ENCODE results near the gene SMC5.
A peak's percentile ranks its signal among the peaks of the same experiment; 100 is the strongest.
"Not testable (repeated sequence)": the region's sequence is repeated elsewhere in the genome, so short reads cannot be mapped to it uniquely, and the experiment has no call there.

Gene SMC5

DNA sequence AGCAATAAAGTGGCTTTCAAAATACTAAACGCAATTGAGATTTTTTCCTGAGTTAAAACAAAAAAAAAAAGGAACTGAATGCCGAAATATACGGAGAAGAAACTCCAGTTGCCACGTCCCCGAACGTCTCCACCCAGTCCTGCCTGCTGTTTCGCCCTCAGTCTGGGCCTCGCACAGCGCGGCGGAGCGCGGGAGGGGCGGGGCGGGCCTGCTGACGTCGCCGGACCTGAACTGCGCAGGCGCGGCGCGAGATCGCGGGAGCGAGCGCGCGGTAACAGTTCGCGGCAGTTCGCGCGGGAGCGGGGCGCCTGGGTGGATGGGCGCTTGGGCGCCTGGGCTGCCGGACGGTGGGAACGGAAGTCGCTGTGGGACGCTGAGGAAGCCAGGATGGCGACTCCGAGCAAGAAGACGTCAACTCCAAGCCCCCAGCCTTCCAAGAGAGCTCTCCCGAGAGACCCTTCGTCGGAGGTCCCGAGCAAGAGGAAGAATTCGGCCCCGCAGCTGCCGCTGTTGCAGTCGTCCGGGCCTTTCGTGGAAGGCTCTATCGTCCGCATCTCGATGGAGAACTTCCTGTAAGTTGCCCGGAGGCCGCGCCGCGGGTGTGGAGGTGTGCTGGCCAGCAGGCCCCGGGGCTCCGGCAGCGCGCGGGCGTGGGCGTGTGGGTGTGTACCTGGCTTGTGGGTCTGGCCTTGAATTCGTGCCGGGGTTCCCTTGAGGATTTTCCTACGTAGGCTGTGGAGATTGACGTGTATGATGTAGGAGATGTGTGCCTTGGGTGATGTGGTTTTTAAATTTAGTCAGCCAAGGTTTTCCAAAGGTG is at the start of gene SMC5:
TSS of gene SMC5 (plus strand) at position 287 of the 820 bp plus-strand sequence. CDS start at position 388, 101 bp downstream.
- Histone ChIP-seq H3K4me1 (ENCODE audit: control insufficient read depth in 1 of 2, insufficient read depth in 2 of 2, low read length in 2 of 2) (peaks cover 27 to 40% of the 10 kb centered on the region in 2 donors), H3K27ac (ENCODE audit: low read length) (peak within 1 kb of the TSS; percentile 99), H3K9me3 (ENCODE audit: control insufficient read depth in 1 of 2, low read length in 2 of 2) (no peaks in the 10 kb centered on the region), H3K36me3 (ENCODE audit: control insufficient read depth in 1 of 2, insufficient read depth in 2 of 2, low read length in 2 of 2) (peaks cover 5 to 16% of the 10 kb centered on the region in 2 donors), H3K4me3 (ENCODE audit: low read depth in 1 of 2, low read length in 2 of 2) (peak within 1 kb of the TSS; percentile 85 to 99), H3K27me3 (ENCODE audit: low read depth, low read length) (no peaks in the 10 kb centered on the region)

DNA sequence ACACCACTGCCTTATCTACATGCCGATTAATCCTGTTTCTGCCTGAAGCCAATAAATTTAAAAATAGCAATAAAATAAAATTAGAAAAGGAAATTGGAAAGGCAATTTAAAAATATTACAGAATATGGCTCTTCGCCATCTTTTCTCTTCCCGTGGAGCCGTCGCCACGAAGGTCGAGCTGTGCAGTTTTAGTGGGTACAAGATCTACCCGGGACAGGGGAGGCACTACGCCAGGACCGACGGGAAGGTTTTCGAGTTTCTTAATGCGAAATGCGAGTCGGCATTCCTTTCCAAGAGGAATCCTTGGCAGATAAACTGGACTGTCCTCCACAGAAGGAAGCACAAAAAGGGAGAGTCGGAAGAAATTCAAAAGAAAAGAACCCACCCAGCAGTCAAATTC is 41.7 kb upstream of the SMC5 start:
- no peaks in the 10 kb centered on the region for H3K27me3 ChIP-seq (ENCODE audit: low read depth, low read length)
- peaks cover 22 to 37% of the 10 kb centered on the region in 2 donors for H3K36me3 ChIP-seq (ENCODE audit: control insufficient read depth in 1 of 2, insufficient read depth in 2 of 2, low read length in 2 of 2)
- H3K4me1 ChIP-seq (ENCODE audit: control insufficient read depth in 1 of 2, insufficient read depth in 2 of 2, low read length in 2 of 2): no peaks in the 10 kb centered on the region
- no peak overlapping the region for H3K27ac ChIP-seq (ENCODE audit: low read length)
- no peaks in the 10 kb centered on the region for H3K9me3 ChIP-seq (ENCODE audit: control insufficient read depth in 1 of 2, low read length in 2 of 2)
- no peak overlapping the region for H3K4me3 ChIP-seq (ENCODE audit: low read depth in 1 of 2, low read length in 2 of 2)

DNA sequence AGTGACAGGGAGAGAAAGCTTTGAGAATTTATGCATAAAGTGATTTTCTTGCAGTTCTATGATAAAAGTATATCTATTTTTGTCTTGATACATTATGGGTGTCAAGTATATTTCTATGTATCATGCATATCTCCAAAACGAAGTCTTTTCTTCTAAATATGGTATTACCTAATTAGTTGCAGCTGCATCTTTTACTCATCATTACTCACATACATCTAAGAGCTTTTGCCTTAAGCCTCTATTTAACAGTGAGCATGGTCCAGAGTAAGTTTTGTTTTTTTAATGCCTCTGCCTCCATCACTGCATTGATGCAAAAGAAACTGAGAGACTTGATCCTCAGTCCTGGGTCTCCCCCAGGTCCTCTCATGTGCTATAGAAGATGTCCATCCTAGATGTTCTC is 40.0 kb upstream of the SMC5 start:
- Histone ChIP-seq H3K27ac (ENCODE audit: low read length) (no peak overlapping the region), H3K4me3 (ENCODE audit: low read depth in 1 of 2, low read length in 2 of 2) (no peak overlapping the region), H3K27me3 (ENCODE audit: low read depth, low read length) (no peaks in the 10 kb centered on the region), H3K9me3 (ENCODE audit: control insufficient read depth in 1 of 2, low read length in 2 of 2) (no peaks in the 10 kb centered on the region), H3K4me1 (ENCODE audit: control insufficient read depth in 1 of 2, insufficient read depth in 2 of 2, low read length in 2 of 2) (no peaks in the 10 kb centered on the region), H3K36me3 (ENCODE audit: control insufficient read depth in 1 of 2, insufficient read depth in 2 of 2, low read length in 2 of 2) (peaks cover 23 to 40% of the 10 kb centered on the region in 2 donors)

DNA sequence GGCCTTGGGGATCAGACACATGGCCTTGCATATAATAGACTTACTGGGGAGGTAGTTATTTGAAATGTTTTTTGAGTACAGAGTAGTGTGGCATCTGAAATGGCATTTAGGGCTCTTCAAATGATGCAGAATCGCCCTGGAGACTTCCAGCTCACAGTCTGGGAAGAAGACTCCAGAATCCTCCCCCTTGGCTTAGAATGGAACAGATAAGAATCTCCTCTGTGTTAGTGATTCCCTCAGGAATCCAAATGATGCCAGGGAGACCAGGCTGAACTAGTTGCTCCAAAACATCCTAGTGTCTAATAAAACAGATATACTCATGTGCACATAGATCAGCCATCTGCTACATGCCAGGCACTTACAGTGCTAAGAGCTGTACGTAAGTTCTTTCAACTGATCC is 38.6 kb upstream of the SMC5 start:
- Histone ChIP-seq H3K36me3 (ENCODE audit: control insufficient read depth in 1 of 2, insufficient read depth in 2 of 2, low read length in 2 of 2) (peaks cover 14 to 41% of the 10 kb centered on the region in 2 donors), H3K4me1 (ENCODE audit: control insufficient read depth in 1 of 2, insufficient read depth in 2 of 2, low read length in 2 of 2) (no peaks in the 10 kb centered on the region), H3K27me3 (ENCODE audit: low read depth, low read length) (no peaks in the 10 kb centered on the region), H3K4me3 (ENCODE audit: low read depth in 1 of 2, low read length in 2 of 2) (no peak overlapping the region), H3K9me3 (ENCODE audit: control insufficient read depth in 1 of 2, low read length in 2 of 2) (no peaks in the 10 kb centered on the region), H3K27ac (ENCODE audit: low read length) (no peak overlapping the region)

DNA sequence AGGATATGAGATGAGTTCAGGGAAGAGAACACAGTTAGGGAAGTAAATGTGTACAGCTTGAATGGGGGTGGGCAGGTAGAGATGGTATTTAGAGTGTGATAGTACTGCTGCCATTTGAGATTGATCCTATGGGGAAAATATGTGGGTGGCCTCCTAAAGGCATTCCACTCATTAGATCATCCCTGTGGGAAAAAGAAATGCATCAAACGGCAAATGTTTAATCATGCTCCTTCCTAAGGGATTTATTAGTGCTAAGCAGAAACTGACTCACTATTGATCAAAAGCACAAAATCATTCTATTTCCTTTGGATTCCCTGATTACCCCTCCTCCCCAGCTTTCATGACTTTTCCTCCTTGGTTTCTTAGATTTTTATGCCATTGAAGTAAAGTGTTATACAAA is 36.4 kb upstream of the SMC5 start:
- no peaks in the 10 kb centered on the region for H3K4me1 ChIP-seq (ENCODE audit: control insufficient read depth in 1 of 2, insufficient read depth in 2 of 2, low read length in 2 of 2)
- no peaks in the 10 kb centered on the region for H3K9me3 ChIP-seq (ENCODE audit: control insufficient read depth in 1 of 2, low read length in 2 of 2)
- H3K27ac ChIP-seq (ENCODE audit: low read length): no peak overlapping the region
- no peak overlapping the region for H3K4me3 ChIP-seq (ENCODE audit: low read depth in 1 of 2, low read length in 2 of 2)
- H3K36me3 ChIP-seq (ENCODE audit: control insufficient read depth in 1 of 2, insufficient read depth in 2 of 2, low read length in 2 of 2): peaks cover 14 to 35% of the 10 kb centered on the region in 2 donors
- H3K27me3 ChIP-seq (ENCODE audit: low read depth, low read length): no peaks in the 10 kb centered on the region

DNA sequence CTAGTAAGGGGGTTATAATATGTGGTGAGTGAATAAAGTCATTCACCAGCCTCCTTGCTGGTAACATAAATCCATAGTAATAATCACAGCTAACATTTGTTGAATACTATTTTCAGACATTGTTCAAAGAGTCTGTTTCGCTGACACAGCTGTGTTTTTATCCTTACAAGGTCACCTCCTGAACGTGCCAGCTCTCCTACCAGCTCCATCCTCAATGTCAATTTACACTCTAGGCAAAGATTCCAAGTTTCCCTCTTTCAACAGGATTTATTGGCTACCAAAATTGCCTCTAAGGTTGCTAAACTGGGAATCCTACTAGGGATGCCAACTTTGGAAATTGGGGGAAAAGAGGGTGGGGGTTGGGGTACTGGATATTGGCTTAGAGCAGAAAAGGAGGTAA is 30.7 kb upstream of the SMC5 start:
- no peak overlapping the region for H3K27ac ChIP-seq (ENCODE audit: low read length)
- no peaks in the 10 kb centered on the region for H3K9me3 ChIP-seq (ENCODE audit: control insufficient read depth in 1 of 2, low read length in 2 of 2)
- H3K36me3 ChIP-seq (ENCODE audit: control insufficient read depth in 1 of 2, insufficient read depth in 2 of 2, low read length in 2 of 2): peaks cover 0 to 13% of the 10 kb centered on the region in 2 donors

DNA sequence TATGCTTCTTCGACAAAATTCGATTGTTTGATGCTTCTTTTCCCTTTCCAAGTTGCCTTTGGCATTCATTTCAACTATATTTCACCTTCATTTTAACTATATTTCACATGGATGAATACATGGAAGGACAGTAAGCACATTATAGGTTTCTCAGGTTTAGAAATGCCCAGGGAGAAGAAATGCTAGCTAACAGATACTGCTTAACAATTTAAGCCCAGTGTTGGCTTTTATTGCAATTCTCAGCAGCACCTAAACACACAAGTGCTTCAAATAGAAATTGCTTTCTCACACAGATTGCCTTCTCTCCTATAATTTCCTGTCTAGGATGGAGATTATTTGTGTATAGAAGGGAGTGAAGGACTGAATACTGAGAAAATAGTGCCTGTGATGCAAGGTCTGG is 30.2 kb upstream of the SMC5 start:
- Histone ChIP-seq H3K27me3 (ENCODE audit: low read depth, low read length) (no peaks in the 10 kb centered on the region), H3K9me3 (ENCODE audit: control insufficient read depth in 1 of 2, low read length in 2 of 2) (no peaks in the 10 kb centered on the region), H3K27ac (ENCODE audit: low read length) (peak overlapping the region; percentile 19), H3K4me3 (ENCODE audit: low read depth in 1 of 2, low read length in 2 of 2) (no peak overlapping the region), H3K36me3 (ENCODE audit: control insufficient read depth in 1 of 2, insufficient read depth in 2 of 2, low read length in 2 of 2) (peaks cover 0 to 9% of the 10 kb centered on the region in 2 donors), H3K4me1 (ENCODE audit: control insufficient read depth in 1 of 2, insufficient read depth in 2 of 2, low read length in 2 of 2) (peaks cover 0 to 9% of the 10 kb centered on the region in 2 donors)

More for the DNA sequence above, 30.7 kb upstream of the SMC5 start:
- Histone ChIP-seq H3K27me3 (ENCODE audit: low read depth, low read length) (no peaks in the 10 kb centered on the region), H3K4me1 (ENCODE audit: control insufficient read depth in 1 of 2, insufficient read depth in 2 of 2, low read length in 2 of 2) (peaks cover 0 to 9% of the 10 kb centered on the region in 2 donors), H3K4me3 (ENCODE audit: low read depth in 1 of 2, low read length in 2 of 2) (no peak overlapping the region)

DNA sequence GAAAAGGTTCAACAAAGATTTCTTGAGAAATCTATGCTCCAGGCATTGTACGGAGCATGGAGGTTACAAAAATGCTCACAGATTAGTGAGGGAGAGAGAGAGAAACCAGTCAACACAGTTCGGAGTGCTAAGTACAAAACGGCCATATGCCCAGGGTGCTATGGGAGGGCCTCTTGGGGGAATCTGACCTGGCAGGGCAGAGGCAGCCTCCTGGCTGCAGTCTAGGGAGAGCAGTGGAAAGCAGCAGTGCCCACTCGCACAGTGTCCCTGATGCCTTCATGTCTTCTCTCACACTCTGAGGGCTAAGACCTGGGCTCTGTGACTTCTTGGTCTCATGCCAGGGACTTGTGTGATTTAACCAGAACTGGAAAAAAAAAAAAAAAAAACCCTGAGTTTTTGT is 29.8 kb upstream of the SMC5 start:
- Histone ChIP-seq H3K27ac (ENCODE audit: low read length) (no peak overlapping the region), H3K4me1 (ENCODE audit: control insufficient read depth in 1 of 2, insufficient read depth in 2 of 2, low read length in 2 of 2) (peaks cover 0 to 9% of the 10 kb centered on the region in 2 donors), H3K9me3 (ENCODE audit: control insufficient read depth in 1 of 2, low read length in 2 of 2) (no peaks in the 10 kb centered on the region), H3K4me3 (ENCODE audit: low read depth in 1 of 2, low read length in 2 of 2) (no peak overlapping the region), H3K27me3 (ENCODE audit: low read depth, low read length) (no peaks in the 10 kb centered on the region), H3K36me3 (ENCODE audit: control insufficient read depth in 1 of 2, insufficient read depth in 2 of 2, low read length in 2 of 2) (peaks cover 0 to 5% of the 10 kb centered on the region in 2 donors)

DNA sequence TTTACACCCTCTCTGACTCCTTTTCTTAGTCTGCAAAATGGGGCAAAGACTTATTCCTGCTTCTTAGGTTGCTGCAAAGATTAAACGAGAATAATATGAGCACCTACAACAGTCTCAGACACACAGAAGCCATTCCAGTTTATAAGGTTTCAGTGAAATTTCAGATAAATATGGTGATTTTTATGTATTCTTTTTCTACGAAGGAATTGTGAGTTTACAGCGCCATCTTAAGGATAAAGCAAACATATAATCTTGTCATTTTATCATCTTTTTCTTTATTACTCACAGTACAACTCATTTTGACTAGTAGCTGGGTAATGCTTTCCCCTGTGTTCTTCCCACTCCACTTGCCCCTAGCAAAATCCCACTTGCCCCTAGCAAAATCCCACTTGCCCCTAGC is 29.2 kb upstream of the SMC5 start:
- H3K4me1 ChIP-seq (ENCODE audit: control insufficient read depth in 1 of 2, insufficient read depth in 2 of 2, low read length in 2 of 2): peaks cover 0 to 9% of the 10 kb centered on the region in 2 donors
- no peak overlapping the region for H3K4me3 ChIP-seq (ENCODE audit: low read depth in 1 of 2, low read length in 2 of 2)
- no peaks in the 10 kb centered on the region for H3K36me3 ChIP-seq (ENCODE audit: control insufficient read depth in 1 of 2, insufficient read depth in 2 of 2, low read length in 2 of 2)
- H3K27ac ChIP-seq (ENCODE audit: low read length): no peak overlapping the region
- no peaks in the 10 kb centered on the region for H3K27me3 ChIP-seq (ENCODE audit: low read depth, low read length)
- no peaks in the 10 kb centered on the region for H3K9me3 ChIP-seq (ENCODE audit: control insufficient read depth in 1 of 2, low read length in 2 of 2)

DNA sequence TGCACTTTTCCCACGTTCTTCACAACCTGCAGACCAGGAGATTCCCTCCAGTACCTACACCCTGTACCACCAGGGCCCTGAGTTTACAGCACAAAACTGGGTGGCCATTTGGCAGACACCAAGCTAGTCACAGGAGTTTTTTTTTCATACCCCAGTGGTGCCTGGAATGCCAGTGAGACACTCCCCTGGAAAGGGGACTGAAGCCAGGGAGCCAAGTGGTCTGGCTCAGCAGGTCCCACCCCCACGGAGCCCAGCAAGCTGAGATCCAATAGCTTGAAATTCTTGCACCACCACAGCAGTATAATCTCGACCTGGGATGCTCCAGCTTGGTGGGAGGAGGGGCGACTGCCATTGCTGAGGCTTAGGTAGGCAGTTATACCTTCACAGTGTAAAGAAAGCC is 26.3 kb upstream of the SMC5 start:
- Histone ChIP-seq H3K36me3 (ENCODE audit: control insufficient read depth in 1 of 2, insufficient read depth in 2 of 2, low read length in 2 of 2) (no peaks in the 10 kb centered on the region), H3K9me3 (ENCODE audit: control insufficient read depth in 1 of 2, low read length in 2 of 2) (no peaks in the 10 kb centered on the region), H3K27me3 (ENCODE audit: low read depth, low read length) (no peaks in the 10 kb centered on the region), H3K27ac (ENCODE audit: low read length) (no peak overlapping the region), H3K4me3 (ENCODE audit: low read depth in 1 of 2, low read length in 2 of 2) (no peak overlapping the region), H3K4me1 (ENCODE audit: control insufficient read depth in 1 of 2, insufficient read depth in 2 of 2, low read length in 2 of 2) (peaks cover 0 to 9% of the 10 kb centered on the region in 2 donors)

DNA sequence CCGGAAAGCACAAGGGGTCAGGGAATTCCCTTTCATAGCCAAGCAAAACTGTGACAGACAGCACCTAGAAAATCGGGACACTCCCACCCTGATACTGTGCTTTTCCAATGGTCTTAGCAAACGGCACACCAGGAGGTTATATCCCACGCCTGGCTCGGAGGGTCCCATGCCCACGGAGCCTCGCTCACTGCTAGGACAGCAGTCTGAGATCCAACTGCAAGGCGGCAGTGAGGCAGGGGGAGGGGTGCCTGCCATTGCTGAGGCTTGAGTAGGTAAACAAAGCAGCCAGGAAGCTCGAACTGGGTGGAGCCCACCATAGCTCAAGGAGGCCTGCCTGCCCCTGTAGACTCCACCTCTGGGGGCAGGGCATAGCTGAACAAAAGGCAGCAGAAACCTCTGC is 24.6 kb upstream of the SMC5 start:
- not testable (repeated sequence) for H3K4me3 ChIP-seq (ENCODE audit: low read depth in 1 of 2, low read length in 2 of 2); H3K36me3 ChIP-seq (ENCODE audit: control insufficient read depth in 1 of 2, insufficient read depth in 2 of 2, low read length in 2 of 2); H3K27me3 ChIP-seq (ENCODE audit: low read depth, low read length); H3K4me1 ChIP-seq (ENCODE audit: control insufficient read depth in 1 of 2, insufficient read depth in 2 of 2, low read length in 2 of 2); H3K27ac ChIP-seq (ENCODE audit: low read length); H3K9me3 ChIP-seq (ENCODE audit: control insufficient read depth in 1 of 2, low read length in 2 of 2)

DNA sequence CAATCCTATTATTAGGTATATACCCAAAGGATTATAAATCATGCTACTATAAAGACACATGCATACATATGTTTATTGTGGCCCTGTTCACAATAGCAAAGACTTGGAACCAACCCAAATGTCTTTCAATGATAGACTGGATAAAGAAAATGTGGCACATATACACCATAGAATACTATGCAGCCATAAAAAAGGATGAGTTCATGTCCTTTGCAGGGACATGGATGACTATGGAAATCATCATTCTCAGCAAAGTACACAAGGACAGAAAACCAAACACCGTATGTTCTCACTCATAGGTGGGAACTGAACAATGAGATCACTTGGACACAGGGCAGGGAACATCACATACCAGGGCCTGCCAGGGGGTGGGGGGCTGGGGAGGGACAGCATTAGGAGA is 12.8 kb upstream of the SMC5 start:
- H3K4me3 ChIP-seq (ENCODE audit: low read depth in 1 of 2, low read length in 2 of 2); H3K27ac ChIP-seq (ENCODE audit: low read length); H3K4me1 ChIP-seq (ENCODE audit: control insufficient read depth in 1 of 2, insufficient read depth in 2 of 2, low read length in 2 of 2); H3K9me3 ChIP-seq (ENCODE audit: control insufficient read depth in 1 of 2, low read length in 2 of 2); H3K36me3 ChIP-seq (ENCODE audit: control insufficient read depth in 1 of 2, insufficient read depth in 2 of 2, low read length in 2 of 2); H3K27me3 ChIP-seq (ENCODE audit: low read depth, low read length): not testable (repeated sequence)
